ENCODE measurements around the gene IGSF21. TPM values are rescaled to one million over a fixed set of nuclear protein-coding genes. Genes with fewer than 3 reads are reported as not detected.

The IGSF21 gene
- total and polyA plus RNA-seq, 2 of the 8 experiments (the other 6 are each of a cell fraction or from before 2014, with no cell fraction given), result 22.5 to 28.5 TPM

GRCh38 chr1:18158714-18159113 lies 51.1 kb downstream of the IGSF21 start:
- H3K79me1 ChIP-seq (ENCODE audit: low read depth, low read length), result no peaks in the 10 kb centered on the region; the same call in 1 of the 2 replicates
- no peak overlapping the region for H4K91ac ChIP-seq (replicated peaks; ENCODE audit: insufficient read length, low read length)
- H2AFZ ChIP-seq (ENCODE audit: low read length), result no peak overlapping the region
- H2BK12ac ChIP-seq (ENCODE audit: low read depth, low read length), result 0 out of 2 replicates have a peak overlapping the region, but pooled peaks have one; percentile 27
- TF ChIP-seq KDM1A (IDR thresholded peaks at IDR 0.05; ENCODE audit: borderline replicate concordance, low read length) (no peak), TCF12 (IDR thresholded peaks at IDR 0.05; ENCODE audit: low read depth, low read length) (no peak), E2F6 (IDR thresholded peaks at IDR 0.05) (no peak), RBBP5 (IDR thresholded peaks at IDR 0.05; ENCODE audit: borderline replicate concordance, low read depth, low read length) (no peak), NANOG (IDR thresholded peaks at IDR 0.05; ENCODE audit: insufficient read depth, low read depth, low read length, poor library complexity, severe bottlenecking) (no peak), SP2 (IDR thresholded peaks at IDR 0.05; ENCODE audit: low read length) (no peak), SIN3A (conservative IDR thresholded peaks at IDR 0.05 in 1 of 2, IDR thresholded peaks at IDR 0.05 in 1 of 2; ENCODE audit: low read depth in 1 of 2, low read length in 2 of 2) (no peak), GTF2F1 (IDR thresholded peaks at IDR 0.05; ENCODE audit: borderline replicate concordance, low read depth, low read length) (no peak), EGR1 (IDR thresholded peaks at IDR 0.05; ENCODE audit: borderline replicate concordance, low read depth, low read length) (no peak)
- H3K4me2 ChIP-seq (ENCODE audit: insufficient read depth in 1 of 2, low read depth in 2 of 2, low read length in 2 of 2), result no peak overlapping the region
- WGBS, 2 experiments (ENCODE audit: extremely low coverage in 1 of 2, insufficient coverage in 1 of 2, insufficient read length in 1 of 2, insufficient replicate concordance in 2 of 2, low coverage in 1 of 2, low lambda C conversion rate in 2 of 2, missing lambda C conversion rate in 1 of 2), result 90% methylated on average over 5 of the region's 5 CpGs; no CpG with 5 or more reads in 1 of the 2 experiments
- FAIRE-seq, result no peak
- no peak overlapping the region for H2BK20ac ChIP-seq (ENCODE audit: low read length)
- H3K9ac ChIP-seq (replicated peaks in 1 of 4; ENCODE audit: extremely low read depth in 1 of 4, low read depth in 3 of 4, low read length in 3 of 4), result no peak overlapping the region
- H3K4me3 ChIP-seq (ENCODE audit: extremely low read depth in 1 of 4, insufficient read depth in 2 of 4, low read depth in 3 of 4, low read length in 4 of 4), result no peak overlapping the region
- no peak overlapping the region for H3K18ac ChIP-seq (ENCODE audit: extremely low read depth, low read length)
- ChIA-PET CTCF (ENCODE audit: partially characterized antibody) (interaction anchor here (0.8 to 3.4 kb wide), 3 partner anchors 9 to 32 kb away, joined by 3 to 12 read pairs (median 3); no protein-coding TSS in a partner anchor), POLR2A (ENCODE audit: partially characterized antibody) (no interaction called here)
- no peaks in the 10 kb centered on the region; a peak in 1 of 7 replicates for H3K4me1 ChIP-seq (replicated peaks in 1 of 4; ENCODE audit: control insufficient read depth in 3 of 4, insufficient read depth in 4 of 4, low read length in 3 of 4)
- H3K36me3 ChIP-seq (ENCODE audit: control insufficient read depth in 2 of 4, insufficient read depth in 4 of 4, low read length in 3 of 4), result no peaks in the 10 kb centered on the region
- H3K27me3 ChIP-seq (replicated peaks in 1 of 4; ENCODE audit: control insufficient read depth in 3 of 4, extremely low read depth in 1 of 4, insufficient read depth in 3 of 4, low read length in 3 of 4), result no peaks in the 10 kb centered on the region; a peak in 1 of 7 replicates
- H4K5ac ChIP-seq (ENCODE audit: insufficient read length, low read depth, low read length), result no peak overlapping the region
- no peaks in the 10 kb centered on the region for H3K9me3 ChIP-seq (ENCODE audit: insufficient read depth in 2 of 2, low read depth in 1 of 2, low read length in 1 of 2)
- no peak overlapping the region for H4K8ac ChIP-seq (ENCODE audit: extremely low read depth, insufficient read depth, low read length)
- H3K4ac ChIP-seq (replicated peaks; ENCODE audit: insufficient read length, low read depth, low read length), result no peak overlapping the region
- H2BK120ac ChIP-seq (replicated peaks; ENCODE audit: low read depth, low read length), result no peak overlapping the region
- H3K27ac ChIP-seq (ENCODE audit: low read depth, low read length), result no peak overlapping the region
- H2BK5ac ChIP-seq (ENCODE audit: low read depth, low read length), result no peak overlapping the region
- no peak overlapping the region for H2AK5ac ChIP-seq (ENCODE audit: low read depth, low read length)
- 0 out of 2 replicates have a peak overlapping the region, but pooled peaks have one; percentile 31 for H2BK15ac ChIP-seq (ENCODE audit: low read length)
- no peak overlapping the region for H3K14ac ChIP-seq (ENCODE audit: insufficient read length)
- no peak for DNase-seq (ENCODE audit: low read depth in 1 of 2, low spot score in 2 of 2)
- H3K23ac ChIP-seq (ENCODE audit: insufficient read length), result no peak overlapping the region
- no peaks in the 10 kb centered on the region for H4K20me1 ChIP-seq (replicated peaks in 1 of 2; ENCODE audit: control insufficient read depth in 1 of 2, insufficient read depth in 2 of 2, low read length in 2 of 2)
- H3K23me2 ChIP-seq (ENCODE audit: low read depth, low read length), result 0 out of 2 replicates have a peak, but pooled peaks cover 1% of the 10 kb centered on the region
- no peak overlapping the region for H3K56ac ChIP-seq (replicated peaks; ENCODE audit: insufficient read length, low read depth, low read length)
- H3K79me2 ChIP-seq (ENCODE audit: control insufficient read depth in 1 of 2, insufficient read depth in 2 of 2, low read length in 2 of 2), result no peaks in the 10 kb centered on the region
